ENCODE results near the gene HYAL1.

The HYAL1 gene

GRCh38 chr3:50330330-50330729, 27.0 kb upstream of the HYAL1 start:
- H2BK5ac ChIP-seq (ENCODE audit: low read length) = no peak overlapping the region
- H3K18ac ChIP-seq (ENCODE audit: low read length) = no peak overlapping the region
- peaks cover 24% of the 10 kb centered on the region for H3K79me2 ChIP-seq (ENCODE audit: control insufficient read depth, insufficient read depth, low read length)
- WGBS (ENCODE audit: extremely low coverage, insufficient coverage, low lambda C conversion rate) = no CpG with 5 or more reads among the region's 10 CpGs
- no peak overlapping the region for H3K27ac ChIP-seq (ENCODE audit: low read depth, low read length)
- H3K4ac ChIP-seq (ENCODE audit: low read depth, low read length) = no peak overlapping the region
- H2AK5ac ChIP-seq (ENCODE audit: low read length) = no peak overlapping the region
- H2BK15ac ChIP-seq (replicated peaks; ENCODE audit: low read depth) = no peak overlapping the region
- no peak overlapping the region for H4K5ac ChIP-seq (ENCODE audit: low read length)
- H3K9ac ChIP-seq (ENCODE audit: low read length) = no peak overlapping the region
- no peak for DNase-seq
- peaks cover 13% of the 10 kb centered on the region for H3K36me3 ChIP-seq (ENCODE audit: control insufficient read depth, insufficient read depth, low read length)
- H3K4me2 ChIP-seq (ENCODE audit: low read length) = no peak overlapping the region
- H3K27me3 ChIP-seq (ENCODE audit: insufficient read depth, low read length, poor library complexity) = no peaks in the 10 kb centered on the region
- H3K4me3 ChIP-seq (ENCODE audit: low read length) = no peak overlapping the region
- peaks cover 16% of the 10 kb centered on the region for H3K79me1 ChIP-seq (ENCODE audit: low read length)
- no peak overlapping the region for H3K56ac ChIP-seq (ENCODE audit: low read length)
- no peak overlapping the region for H2BK120ac ChIP-seq (ENCODE audit: low read depth, low read length)
- H4K8ac ChIP-seq (ENCODE audit: low read depth, low read length) = no peak overlapping the region
- peaks cover 2% of the 10 kb centered on the region for H3K4me1 ChIP-seq (ENCODE audit: control insufficient read depth, low read depth, low read length)
- H3K23ac ChIP-seq (ENCODE audit: low read length) = no peak overlapping the region

DNA sequence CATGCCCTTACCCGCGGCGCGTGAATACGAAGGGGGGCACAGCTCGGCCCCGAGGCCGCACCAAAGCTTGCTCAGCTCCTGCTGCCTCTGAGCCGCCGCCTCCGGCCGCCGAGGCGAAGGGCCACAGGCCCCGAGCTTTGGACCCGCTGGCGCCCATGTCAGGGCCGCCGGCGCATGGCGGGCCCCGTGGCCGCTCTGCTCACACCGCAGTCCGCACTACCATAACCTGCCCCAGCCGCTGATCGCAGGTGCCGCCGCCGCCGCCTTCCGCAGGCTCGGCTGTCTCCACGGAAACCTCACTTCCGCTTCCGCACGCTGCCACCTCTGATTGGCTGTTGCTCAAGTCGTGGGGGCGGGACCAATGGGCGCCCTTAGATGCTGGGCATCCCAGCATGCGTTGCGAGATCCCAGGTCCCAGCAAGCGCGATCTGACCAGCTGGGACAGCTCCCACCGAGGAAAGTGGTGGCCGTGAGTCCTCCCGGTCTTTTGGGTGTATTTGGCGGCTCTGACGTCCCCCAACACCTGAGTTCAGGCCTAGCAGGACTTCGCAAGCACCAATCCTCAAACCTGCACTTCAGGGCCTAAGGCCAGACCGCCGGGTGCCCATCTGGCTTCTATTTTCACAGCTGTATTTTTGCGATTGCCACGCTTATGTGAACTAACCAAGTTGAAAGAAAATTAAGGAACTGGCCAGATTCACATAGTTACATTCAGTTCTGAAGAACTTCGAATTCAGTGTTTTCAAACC, 24.7 kb upstream of the HYAL1 start, which contains the start of gene TUSC2:
Gene TUSC2 (minus strand): TSS at position 281 of the 749 bp plus-strand sequence. CDS start 124 bp downstream, at position 157.
- H3K4me3 ChIP-seq (ENCODE audit: low read length) = peak within 1 kb of the TSS; percentile 90
- peaks cover 13% of the 10 kb centered on the region for H3K36me3 ChIP-seq (ENCODE audit: control insufficient read depth, insufficient read depth, low read length)
- peaks cover 8% of the 10 kb centered on the region for H3K79me1 ChIP-seq (ENCODE audit: low read length)
- no peak within 1 kb of the TSS for H3K23ac ChIP-seq (ENCODE audit: low read length)
- WGBS (ENCODE audit: extremely low coverage, insufficient coverage, low lambda C conversion rate) = no CpG with 5 or more reads among the region's 55 CpGs
- no peak within 1 kb of the TSS for H3K18ac ChIP-seq (ENCODE audit: low read length)
- peaks cover 3% of the 10 kb centered on the region for H3K4me1 ChIP-seq (ENCODE audit: control insufficient read depth, low read depth, low read length)
- H3K27me3 ChIP-seq (ENCODE audit: insufficient read depth, low read length, poor library complexity) = no peaks in the 10 kb centered on the region
- no peak within 1 kb of the TSS for H4K5ac ChIP-seq (ENCODE audit: low read length)
- no peak within 1 kb of the TSS for H4K8ac ChIP-seq (ENCODE audit: low read depth, low read length)
- H3K56ac ChIP-seq (ENCODE audit: low read length) = peak within 1 kb of the TSS; percentile 92
- peak within 1 kb of the TSS; percentile 89 for H3K9ac ChIP-seq (ENCODE audit: low read length)
- H3K4ac ChIP-seq (ENCODE audit: low read depth, low read length) = peak within 1 kb of the TSS; percentile 25
- H2AK5ac ChIP-seq (ENCODE audit: low read length) = no peak within 1 kb of the TSS
- H3K79me2 ChIP-seq (ENCODE audit: control insufficient read depth, insufficient read depth, low read length) = peaks cover 13% of the 10 kb centered on the region
- peak; percentile 99 for DNase-seq
- no peak within 1 kb of the TSS for H2BK120ac ChIP-seq (ENCODE audit: low read depth, low read length)
- H3K27ac ChIP-seq (ENCODE audit: low read depth, low read length) = no peak within 1 kb of the TSS
- H2BK5ac ChIP-seq (ENCODE audit: low read length) = no peak within 1 kb of the TSS
- peak within 1 kb of the TSS; percentile 95 for H3K4me2 ChIP-seq (ENCODE audit: low read length)
- no peak within 1 kb of the TSS for H2BK15ac ChIP-seq (replicated peaks; ENCODE audit: low read depth)

DNA sequence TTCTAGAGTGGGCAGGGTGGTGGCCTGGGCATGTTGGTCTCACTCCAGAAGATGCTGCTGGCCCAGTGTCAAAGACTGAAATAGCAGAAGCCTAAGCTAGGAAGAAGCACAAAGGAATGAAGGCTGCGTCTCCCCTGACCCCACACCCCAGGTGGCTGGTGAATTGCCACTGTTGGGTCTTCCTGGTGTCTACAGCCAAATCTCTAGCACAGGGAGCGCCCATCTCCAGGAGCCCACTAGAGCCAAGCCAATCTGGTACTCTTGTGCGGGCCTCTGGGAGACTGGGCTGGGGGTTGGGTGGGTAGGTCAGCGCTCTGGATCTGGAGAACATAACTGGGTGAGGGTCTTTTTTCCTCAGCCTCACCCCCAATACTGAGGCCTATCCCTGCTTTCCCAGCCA, 23.8 kb upstream of the HYAL1 start:
- peaks cover 7% of the 10 kb centered on the region for H3K4me1 ChIP-seq (ENCODE audit: control insufficient read depth, low read depth, low read length)
- H3K36me3 ChIP-seq (ENCODE audit: control insufficient read depth, insufficient read depth, low read length) = peaks cover 13% of the 10 kb centered on the region
- no peaks in the 10 kb centered on the region for H3K27me3 ChIP-seq (ENCODE audit: insufficient read depth, low read length, poor library complexity)
- H3K23ac ChIP-seq (ENCODE audit: low read length) = no peak overlapping the region
- H3K4me2 ChIP-seq (ENCODE audit: low read length) = peak overlapping the region; percentile 95
- H3K4ac ChIP-seq (ENCODE audit: low read depth, low read length) = no peak overlapping the region
- no peak overlapping the region for H2BK120ac ChIP-seq (ENCODE audit: low read depth, low read length)
- WGBS (ENCODE audit: extremely low coverage, insufficient coverage, low lambda C conversion rate) = no CpG with 5 or more reads among the region's 4 CpGs
- no peak overlapping the region for H2AK5ac ChIP-seq (ENCODE audit: low read length)
- no peak for DNase-seq
- H3K27ac ChIP-seq (ENCODE audit: low read depth, low read length) = no peak overlapping the region
- H3K79me2 ChIP-seq (ENCODE audit: control insufficient read depth, insufficient read depth, low read length) = peaks cover 11% of the 10 kb centered on the region
- H4K5ac ChIP-seq (ENCODE audit: low read length) = no peak overlapping the region
- peak overlapping the region; percentile 91 for H3K56ac ChIP-seq (ENCODE audit: low read length)
- no peak overlapping the region for H2BK5ac ChIP-seq (ENCODE audit: low read length)
- H3K79me1 ChIP-seq (ENCODE audit: low read length) = peaks cover 7% of the 10 kb centered on the region
- H3K18ac ChIP-seq (ENCODE audit: low read length) = no peak overlapping the region
- no peak overlapping the region for H2BK15ac ChIP-seq (replicated peaks; ENCODE audit: low read depth)
- peak overlapping the region; percentile 90 for H3K4me3 ChIP-seq (ENCODE audit: low read length)
- H3K9ac ChIP-seq (ENCODE audit: low read length) = peak overlapping the region; percentile 85
- no peak overlapping the region for H4K8ac ChIP-seq (ENCODE audit: low read depth, low read length)

DNA sequence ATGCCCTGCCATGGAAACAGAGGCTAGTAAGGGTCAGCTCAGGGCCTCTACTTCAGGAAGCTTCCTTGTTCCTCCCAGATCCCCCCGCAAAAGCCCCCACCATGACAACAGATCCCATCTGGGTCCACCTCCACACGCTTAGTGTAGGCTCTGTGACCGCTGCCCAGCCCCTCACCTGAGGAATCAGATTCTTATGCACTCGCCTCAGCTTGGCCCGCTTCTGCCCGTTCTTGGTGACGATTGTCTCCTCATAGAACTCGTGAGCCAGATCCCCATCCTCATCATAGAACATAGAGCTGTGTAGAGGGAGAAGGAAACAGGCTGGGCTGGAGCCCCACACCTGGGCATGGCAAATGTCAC, 22.8 kb upstream of the HYAL1 start:
- Histone ChIP-seq H2AK5ac (ENCODE audit: low read length) (no peak overlapping the region), H3K79me1 (ENCODE audit: low read length) (peaks cover 6% of the 10 kb centered on the region), H2BK5ac (ENCODE audit: low read length) (no peak overlapping the region), H3K23ac (ENCODE audit: low read length) (no peak overlapping the region), H3K79me2 (ENCODE audit: control insufficient read depth, insufficient read depth, low read length) (peaks cover 11% of the 10 kb centered on the region), H2BK15ac (replicated peaks; ENCODE audit: low read depth) (no peak overlapping the region), H3K4me2 (ENCODE audit: low read length) (no peak overlapping the region), H3K27me3 (ENCODE audit: insufficient read depth, low read length, poor library complexity) (no peaks in the 10 kb centered on the region), H3K4me1 (ENCODE audit: control insufficient read depth, low read depth, low read length) (peaks cover 7% of the 10 kb centered on the region), H3K4ac (ENCODE audit: low read depth, low read length) (no peak overlapping the region), H3K27ac (ENCODE audit: low read depth, low read length) (no peak overlapping the region), H3K56ac (ENCODE audit: low read length) (no peak overlapping the region), H3K36me3 (ENCODE audit: control insufficient read depth, insufficient read depth, low read length) (peaks cover 10% of the 10 kb centered on the region), H4K8ac (ENCODE audit: low read depth, low read length) (no peak overlapping the region), H3K18ac (ENCODE audit: low read length) (no peak overlapping the region), H3K4me3 (ENCODE audit: low read length) (no peak overlapping the region), H3K9ac (ENCODE audit: low read length) (no peak overlapping the region), H4K5ac (ENCODE audit: low read length) (no peak overlapping the region), H2BK120ac (ENCODE audit: low read depth, low read length) (no peak overlapping the region)
- WGBS (ENCODE audit: extremely low coverage, insufficient coverage, low lambda C conversion rate) = no CpG with 5 or more reads among the region's 8 CpGs
- DNase-seq = no peak

DNA sequence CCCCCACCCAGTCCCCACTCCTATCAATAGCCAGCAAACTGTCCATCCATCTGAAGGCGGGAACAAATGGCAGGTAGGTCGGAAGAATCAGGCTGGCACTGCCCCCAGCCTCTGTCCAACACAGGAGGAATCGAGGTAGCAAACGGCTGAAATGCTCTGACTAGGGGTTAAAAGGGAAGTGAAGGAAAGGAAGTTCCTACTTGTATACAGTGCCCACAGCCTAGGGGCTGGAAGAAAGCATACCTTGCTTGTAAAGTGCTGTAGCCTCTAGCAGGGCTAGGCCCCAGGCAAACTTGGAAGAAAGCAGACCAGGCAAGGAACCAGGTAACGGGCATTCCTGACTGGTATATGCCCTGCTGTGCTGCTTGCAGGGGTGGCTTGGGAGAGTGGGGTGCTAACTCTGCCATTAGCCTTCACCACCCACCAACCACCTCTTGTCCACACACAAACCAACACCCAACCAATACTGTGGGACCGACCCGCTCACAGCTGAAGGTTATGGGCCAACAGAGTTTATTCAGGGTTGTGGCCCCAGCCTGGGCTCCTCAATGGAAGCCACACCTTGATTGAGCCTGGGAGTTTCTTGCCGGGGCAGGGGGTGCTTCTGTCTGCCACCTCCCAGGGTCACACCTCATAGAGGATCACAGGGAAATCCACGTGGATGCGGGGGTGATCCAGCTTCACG, 22.3 kb upstream of the HYAL1 start:
- no peak overlapping the region for H3K4me3 ChIP-seq (ENCODE audit: low read length)
- peaks cover 8% of the 10 kb centered on the region for H3K36me3 ChIP-seq (ENCODE audit: control insufficient read depth, insufficient read depth, low read length)
- no peak overlapping the region for H3K23ac ChIP-seq (ENCODE audit: low read length)
- no peak overlapping the region for H3K27ac ChIP-seq (ENCODE audit: low read depth, low read length)
- no peak overlapping the region for H3K4me2 ChIP-seq (ENCODE audit: low read length)
- peaks cover 14% of the 10 kb centered on the region for H3K79me2 ChIP-seq (ENCODE audit: control insufficient read depth, insufficient read depth, low read length)
- H2BK5ac ChIP-seq (ENCODE audit: low read length) = no peak overlapping the region
- no peak overlapping the region for H2BK15ac ChIP-seq (replicated peaks; ENCODE audit: low read depth)
- no peak overlapping the region for H2BK120ac ChIP-seq (ENCODE audit: low read depth, low read length)
- DNase-seq = no peak
- H2AK5ac ChIP-seq (ENCODE audit: low read length) = no peak overlapping the region
- no peaks in the 10 kb centered on the region for H3K27me3 ChIP-seq (ENCODE audit: insufficient read depth, low read length, poor library complexity)
- no peak overlapping the region for H3K4ac ChIP-seq (ENCODE audit: low read depth, low read length)
- peaks cover 7% of the 10 kb centered on the region for H3K4me1 ChIP-seq (ENCODE audit: control insufficient read depth, low read depth, low read length)
- no peak overlapping the region for H3K56ac ChIP-seq (ENCODE audit: low read length)
- no peak overlapping the region for H3K9ac ChIP-seq (ENCODE audit: low read length)
- H3K79me1 ChIP-seq (ENCODE audit: low read length) = peaks cover 8% of the 10 kb centered on the region
- H4K5ac ChIP-seq (ENCODE audit: low read length) = no peak overlapping the region
- H4K8ac ChIP-seq (ENCODE audit: low read depth, low read length) = no peak overlapping the region
- whole genome bisulfite sequencing (ENCODE audit: extremely low coverage, insufficient coverage, low lambda C conversion rate) = no CpG with 5 or more reads among the region's 11 CpGs
- H3K18ac ChIP-seq (ENCODE audit: low read length) = no peak overlapping the region

All from mesendoderm (in vitro differentiated cells).